ELF-1 (cell line): Measurements from ENCODE around the gene RPS16.

Experiments used
- DNase-seq: peaks from one replicate; pipeline ENCODE4 v3.0.0-alpha.2; 2016; ENCODE audit warnings: low read depth, low spot score

RPS16 gene

GRCh38 chr19:39388657-39389056 is 47.1 kb downstream of the RPS16 start:
- DNase-seq, result no peak

GRCh38 chr19:39386557-39386956 is 49.2 kb downstream of the RPS16 start:
- no peak for DNase-seq

GRCh38 chr19:39385629-39386411 is 49.9 kb downstream of the RPS16 start:
- DNase-seq, result no peak

- DNase-seq, result no peak
Measured at GRCh38 chr19:39384839-39385568, 50.7 kb downstream of the RPS16 start.
